Suprapubic skin (tissue), 4 donors: Measurements from ENCODE around the gene ATP5PO.

Experiments
- POLR2A ChIP-seq, 2 donors: fragments of 450-650 bp; IDR thresholded peaks; one replicate each; pipeline ENCODE4 v1.6.1; 2017; ENCODE audit warnings: antibody characterized with exemption in 2 of 2, mild to moderate bottlenecking in 2 of 2, moderate library complexity in 2 of 2
- POLR2AphosphoS5 ChIP-seq, 3 donors: sonication (generic); formaldehyde crosslinking; IDR thresholded peaks; one replicate each; pipeline ENCODE4 v1.6.1; 2017; ENCODE audit warnings: antibody characterized with exemption in 3 of 3
- TF ChIP-seq, protein P1 (sequence below), 2 donors: fragments of 200-600 bp in 1 of 2; fragments of 450-650 bp in 1 of 2; sonication (generic) in 1 of 2; IDR thresholded peaks; one replicate each; pipeline ENCODE4 v1.5.1; 2016 to 2019; ENCODE audit warnings: antibody characterized with exemption in 2 of 2, mild to moderate bottlenecking in 1 of 2, moderate library complexity in 1 of 2

DNA sequence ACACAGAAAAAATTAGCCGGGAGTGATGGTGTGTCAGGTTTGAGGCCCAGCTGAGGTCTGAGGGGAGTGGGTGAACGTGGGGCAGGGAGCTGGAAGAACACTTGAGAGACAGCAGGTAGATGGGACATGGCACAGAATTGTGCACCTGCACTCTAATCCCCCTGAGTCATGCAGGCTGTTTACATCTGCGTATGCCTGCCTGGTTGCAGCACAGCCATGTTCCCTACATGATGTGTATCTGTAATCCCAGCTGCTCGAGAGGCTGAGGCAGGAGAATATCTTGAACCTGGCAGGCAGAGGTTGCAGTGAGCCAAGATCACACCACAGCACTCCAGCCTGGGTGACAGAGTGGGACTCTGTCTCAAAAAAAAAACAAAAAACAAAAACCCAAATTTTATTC is 44.8 kb downstream of the ATP5PO start:
- TF ChIP-seq, protein P1, sequence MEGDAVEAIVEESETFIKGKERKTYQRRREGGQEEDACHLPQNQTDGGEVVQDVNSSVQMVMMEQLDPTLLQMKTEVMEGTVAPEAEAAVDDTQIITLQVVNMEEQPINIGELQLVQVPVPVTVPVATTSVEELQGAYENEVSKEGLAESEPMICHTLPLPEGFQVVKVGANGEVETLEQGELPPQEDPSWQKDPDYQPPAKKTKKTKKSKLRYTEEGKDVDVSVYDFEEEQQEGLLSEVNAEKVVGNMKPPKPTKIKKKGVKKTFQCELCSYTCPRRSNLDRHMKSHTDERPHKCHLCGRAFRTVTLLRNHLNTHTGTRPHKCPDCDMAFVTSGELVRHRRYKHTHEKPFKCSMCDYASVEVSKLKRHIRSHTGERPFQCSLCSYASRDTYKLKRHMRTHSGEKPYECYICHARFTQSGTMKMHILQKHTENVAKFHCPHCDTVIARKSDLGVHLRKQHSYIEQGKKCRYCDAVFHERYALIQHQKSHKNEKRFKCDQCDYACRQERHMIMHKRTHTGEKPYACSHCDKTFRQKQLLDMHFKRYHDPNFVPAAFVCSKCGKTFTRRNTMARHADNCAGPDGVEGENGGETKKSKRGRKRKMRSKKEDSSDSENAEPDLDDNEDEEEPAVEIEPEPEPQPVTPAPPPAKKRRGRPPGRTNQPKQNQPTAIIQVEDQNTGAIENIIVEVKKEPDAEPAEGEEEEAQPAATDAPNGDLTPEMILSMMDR (IDR thresholded peaks at IDR 0.05) = no peak
- TF ChIP-seq POLR2AphosphoS5 (IDR thresholded peaks at IDR 0.05) = no peak
- no peak for TF ChIP-seq POLR2A (IDR thresholded peaks at IDR 0.05)
